PC-3 (cell line): ENCODE results near the gene TMEM52. TPM values are rescaled to one million over a fixed set of nuclear protein-coding genes. Genes with fewer than 3 reads are reported as not detected.

Experiments used
- ATAC-seq: fragments of 200-7000 bp; cut with Tn5 transposase; 2 replicates; pipeline ENCODE4 v1.9.1; 2020; ENCODE audit warnings: mild to moderate bottlenecking, moderate library complexity
- BruUV-seq: library from RNA; stranded (reverse); fragments of 400-500 nt; replicated peaks from 2 replicates; lab custom pipeline; 2021; lab: Mats Ljungman, UMichigan
- CTCF ChIA-PET: fragments of 300-600 bp; sonication (Branson Sonifier 250); formaldehyde crosslinking; loops from one replicate; lab custom pipeline; 2022; ENCODE audit warnings: antibody characterized with exemption; lab: Charles Lee
- POLR2A ChIA-PET: fragments of 300-600 bp; sonication (Branson Sonifier 250); formaldehyde crosslinking; loops from one replicate; lab custom pipeline; 2022; ENCODE audit warnings: antibody characterized with exemption; ENCODE audit not compliant: unreplicated experiment; lab: Charles Lee
- DNase-seq: peaks from one replicate; pipeline ENCODE4 v3.0.0-alpha.2; 2015
- H2AFZ ChIP-seq: fragments of 300-600 bp; sonication (generic); 2 replicates; pipeline ENCODE4 v1.6.0; 2016; ENCODE audit warnings: antibody characterized with exemption, low read length
- H3F3A ChIP-seq: fragments of 300-600 bp; sonication (generic); one replicate; pipeline ENCODE4 v1.6.0; 2017; ENCODE audit warnings: antibody characterized with exemption, low read length, control low read depth, mild to moderate bottlenecking; ENCODE audit not compliant: unreplicated experiment
- H3K27ac ChIP-seq: fragments of 300-600 bp; sonication (generic); 2 replicates; pipeline ENCODE4 v1.5.1; 2016; ENCODE audit warnings: mild to moderate bottlenecking, low read length
- H3K27me3 ChIP-seq: fragments of 300-600 bp; sonication (generic); 2 replicates; pipeline ENCODE4 v1.6.1; 2016; ENCODE audit warnings: low read length, mixed read lengths
- H3K36me3 ChIP-seq: fragments of 300-600 bp; sonication (generic); 2 replicates; pipeline ENCODE4 v1.6.1; 2016; ENCODE audit warnings: low read depth, mixed run types, low read length, mixed read lengths
- H3K4me1 ChIP-seq: fragments of 300-600 bp; sonication (generic); 2 replicates; pipeline ENCODE4 v1.5.1; 2016; ENCODE audit warnings: low read length; ENCODE audit not compliant: insufficient read depth
- H3K4me2 ChIP-seq: fragments of 300-600 bp; sonication (generic); 2 replicates; pipeline ENCODE4 v1.6.0; 2016; ENCODE audit warnings: low read length
- H3K4me3 ChIP-seq: fragments of 300-600 bp; sonication (generic); 2 replicates; pipeline ENCODE4 v1.5.1; 2016; ENCODE audit warnings: mild to moderate bottlenecking, low read length, mixed read lengths
- H3K79me2 ChIP-seq: fragments of 300-600 bp; sonication (generic); 2 replicates; pipeline ENCODE4 v1.6.1; 2017; ENCODE audit warnings: low read length, mixed read lengths
- H3K9ac ChIP-seq: fragments of 300-600 bp; sonication (generic); 2 replicates; pipeline ENCODE4 v1.6.0; 2016; ENCODE audit warnings: mild to moderate bottlenecking, low read length
- H3K9me2 ChIP-seq: fragments of 300-600 bp; sonication (generic); replicated peaks from 2 replicates; pipeline ENCODE4 v1.6.1; 2016; ENCODE audit warnings: mixed run types, low read length, mixed read lengths
- H3K9me3 ChIP-seq: fragments of 300-600 bp; sonication (generic); 2 replicates; pipeline ENCODE4 v1.6.1; 2016; ENCODE audit warnings: low read length, mixed read lengths
- H4K20me1 ChIP-seq: fragments of 300-600 bp; sonication (generic); 2 replicates; pipeline ENCODE4 v1.6.1; 2016; ENCODE audit warnings: low read length, mixed read lengths
- EZH2 ChIP-seq: fragments of 300-600 bp; sonication (generic); IDR thresholded peaks from one replicate; pipeline ENCODE4 v1.6.1; 2017; ENCODE audit warnings: antibody characterized with exemption, mild to moderate bottlenecking, low read length; ENCODE audit not compliant: unreplicated experiment
- EZH2phosphoT487 ChIP-seq: fragments of 300-600 bp; sonication (generic); IDR thresholded peaks from 2 replicates; pipeline ENCODE4 v1.6.1; 2018; ENCODE audit warnings: mild to moderate bottlenecking, antibody characterized with exemption, low read length, borderline replicate concordance
- intact Hi-C: fragments of 100-400 bp; cut with micrococcal nuclease; formaldehyde crosslinking; loops from 2 replicates; pipeline ENCODE4 v1.9.0; 2023
- total RNA-seq: library from RNA; depleted of rRNA; stranded (reverse); fragments of >200 nt; gene quantifications from 2 replicates; pipeline ENCODE4 v1.2.3, GENCODE V29; 2014
- TF ChIP-seq, protein P1 (sequence below): fragments of 300-600 bp; sonication (generic); conservative IDR thresholded peaks from 2 replicates; pipeline ENCODE4 v1.5.1; 2017; ENCODE audit warnings: antibody characterized with exemption, low read depth, mild to moderate bottlenecking, low read length

TMEM52 gene
- total RNA-seq, 1 experiment from 2014 or later: 22.6 TPM

DNA sequence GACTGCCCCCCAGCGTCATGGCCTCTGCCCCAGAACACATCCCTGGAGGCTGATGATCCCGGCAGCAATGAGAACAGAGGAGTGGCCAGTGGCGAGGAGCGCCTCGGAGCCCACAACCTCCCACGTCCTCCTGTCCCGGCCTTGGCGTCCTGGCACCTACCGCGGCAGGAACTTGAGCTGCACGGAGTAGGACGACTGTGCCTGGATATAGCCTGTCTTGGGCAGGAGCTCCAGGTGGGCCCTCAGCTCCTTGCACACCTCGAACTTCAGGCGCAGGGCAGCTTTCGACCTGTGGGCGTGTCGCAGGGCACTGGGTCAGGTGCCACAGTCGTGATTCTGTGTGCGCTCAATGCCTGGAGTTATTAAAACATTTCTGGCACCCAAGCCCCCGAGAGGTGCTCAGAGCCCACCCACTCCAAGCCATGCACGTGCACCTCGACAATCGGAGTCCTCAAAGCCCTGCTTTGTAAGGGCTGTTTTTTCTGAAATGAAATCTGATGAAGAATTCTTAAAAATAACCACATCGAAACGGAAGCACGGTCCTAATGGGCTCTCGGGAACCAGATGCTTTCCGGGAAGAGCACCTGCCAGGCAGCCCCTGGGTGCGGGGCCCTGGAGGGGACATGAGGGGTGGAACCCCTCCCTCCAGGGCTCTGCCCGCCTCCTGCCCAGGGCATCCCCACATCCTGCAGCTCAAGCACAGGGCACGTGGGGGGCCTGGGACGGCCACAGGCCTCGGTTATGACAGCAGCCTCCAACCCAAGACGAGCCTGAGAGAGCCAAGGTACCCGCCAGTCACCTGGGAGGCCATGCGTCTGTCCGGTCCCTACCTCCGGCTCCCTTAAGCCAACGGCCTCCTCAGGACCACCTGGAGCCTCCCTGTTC, 23.0 kb upstream of the TMEM52 start:
- no peaks in the 10 kb centered on the region for H3F3A ChIP-seq
- no peaks in the 10 kb centered on the region for H4K20me1 ChIP-seq
- H2AFZ ChIP-seq: no peak overlapping the region
- BruUV-seq: no TSS peak
- H3K9me2 ChIP-seq: no peaks in the 10 kb centered on the region
- no peak for ATAC-seq
- H3K4me1 ChIP-seq: peaks cover 4% of the 10 kb centered on the region; the same call in 1 of the 2 replicates
- CTCF ChIA-PET: no interaction called here
- H3K79me2 ChIP-seq: no peaks in the 10 kb centered on the region
- no peaks in the 10 kb centered on the region for H3K27me3 ChIP-seq
- TF ChIP-seq, protein P1, sequence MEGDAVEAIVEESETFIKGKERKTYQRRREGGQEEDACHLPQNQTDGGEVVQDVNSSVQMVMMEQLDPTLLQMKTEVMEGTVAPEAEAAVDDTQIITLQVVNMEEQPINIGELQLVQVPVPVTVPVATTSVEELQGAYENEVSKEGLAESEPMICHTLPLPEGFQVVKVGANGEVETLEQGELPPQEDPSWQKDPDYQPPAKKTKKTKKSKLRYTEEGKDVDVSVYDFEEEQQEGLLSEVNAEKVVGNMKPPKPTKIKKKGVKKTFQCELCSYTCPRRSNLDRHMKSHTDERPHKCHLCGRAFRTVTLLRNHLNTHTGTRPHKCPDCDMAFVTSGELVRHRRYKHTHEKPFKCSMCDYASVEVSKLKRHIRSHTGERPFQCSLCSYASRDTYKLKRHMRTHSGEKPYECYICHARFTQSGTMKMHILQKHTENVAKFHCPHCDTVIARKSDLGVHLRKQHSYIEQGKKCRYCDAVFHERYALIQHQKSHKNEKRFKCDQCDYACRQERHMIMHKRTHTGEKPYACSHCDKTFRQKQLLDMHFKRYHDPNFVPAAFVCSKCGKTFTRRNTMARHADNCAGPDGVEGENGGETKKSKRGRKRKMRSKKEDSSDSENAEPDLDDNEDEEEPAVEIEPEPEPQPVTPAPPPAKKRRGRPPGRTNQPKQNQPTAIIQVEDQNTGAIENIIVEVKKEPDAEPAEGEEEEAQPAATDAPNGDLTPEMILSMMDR: no peak
- no peak for TF ChIP-seq EZH2
- no peak for TF ChIP-seq EZH2phosphoT487
- POLR2A ChIA-PET: no interaction called here
- intact Hi-C loops: no loop called here
- no peak for DNase-seq
- no peak overlapping the region for H3K9ac ChIP-seq
- H3K4me2 ChIP-seq: no peak overlapping the region
- no peaks in the 10 kb centered on the region for H3K9me3 ChIP-seq
- no peak overlapping the region for H3K4me3 ChIP-seq
- no peak overlapping the region for H3K27ac ChIP-seq
- H3K36me3 ChIP-seq: no peaks in the 10 kb centered on the region

DNA sequence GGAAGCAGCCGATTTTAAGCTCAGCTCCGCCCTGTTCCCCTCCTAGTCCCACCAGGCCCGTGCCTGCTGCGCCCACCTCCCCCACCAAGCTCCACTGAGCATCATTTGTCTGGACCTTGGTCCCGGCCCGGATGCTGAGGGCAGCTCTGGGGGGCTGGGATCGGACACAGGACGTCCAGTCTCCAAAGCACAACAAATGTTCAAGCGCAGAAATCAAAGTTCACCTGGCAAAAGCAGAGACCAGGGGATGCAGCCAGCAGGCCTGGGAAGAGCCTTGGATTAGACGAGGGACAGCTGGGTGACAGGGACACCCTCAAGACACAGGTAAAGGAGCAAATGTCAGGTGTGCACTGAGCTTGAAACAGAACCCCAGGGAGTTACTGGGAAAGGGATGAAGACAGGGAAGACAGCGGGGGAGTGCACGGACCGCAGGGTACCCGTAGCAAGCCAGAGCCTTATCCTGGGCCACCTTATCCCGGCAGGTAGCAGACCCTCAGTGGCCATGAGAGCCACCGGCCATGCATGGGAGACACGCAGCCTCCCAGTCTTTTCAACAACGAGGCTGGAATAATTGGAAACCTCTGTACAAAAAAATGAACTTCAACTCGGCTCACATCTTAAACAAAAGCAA, 22.2 kb upstream of the TMEM52 start:
- H3K4me2 ChIP-seq: no peak overlapping the region
- H3K4me3 ChIP-seq: no peak overlapping the region
- no peaks in the 10 kb centered on the region for H3K9me3 ChIP-seq
- H3K27me3 ChIP-seq: no peaks in the 10 kb centered on the region
- DNase-seq (no peak), ATAC-seq (no peak)
- H3K79me2 ChIP-seq: no peaks in the 10 kb centered on the region
- ChIA-PET POLR2A (no interaction called here), CTCF (no interaction called here)
- intact Hi-C loops: no loop called here
- no peak overlapping the region for H3K9ac ChIP-seq
- no peaks in the 10 kb centered on the region for H3F3A ChIP-seq
- no peak overlapping the region for H2AFZ ChIP-seq
- TF ChIP-seq EZH2phosphoT487 (no peak), EZH2 (no peak)
- TF ChIP-seq, protein P1: no peak
- no peaks in the 10 kb centered on the region for H3K9me2 ChIP-seq
- H3K36me3 ChIP-seq: no peaks in the 10 kb centered on the region
- no TSS peak for BruUV-seq
- H3K27ac ChIP-seq: no peak overlapping the region
- peaks cover 4% of the 10 kb centered on the region; the same call in 1 of the 2 replicates for H3K4me1 ChIP-seq
- H4K20me1 ChIP-seq: no peaks in the 10 kb centered on the region

DNA sequence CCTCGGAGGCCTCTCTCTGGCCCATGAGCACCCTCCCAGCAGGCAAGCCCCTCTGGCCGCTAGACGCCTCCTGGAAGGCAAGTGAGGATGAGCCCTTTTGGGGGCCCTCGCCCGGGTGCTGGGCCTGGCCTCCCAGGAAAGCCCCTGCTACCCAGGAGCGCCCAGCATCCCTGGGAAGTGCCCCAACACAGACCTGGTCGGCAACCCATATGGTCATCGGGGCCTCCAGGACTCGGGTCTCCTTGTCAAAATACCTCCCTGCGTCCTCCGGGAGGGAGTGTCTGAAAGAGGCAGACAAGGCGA, 21.0 kb upstream of the TMEM52 start:
- no peaks in the 10 kb centered on the region for H3F3A ChIP-seq
- H3K9ac ChIP-seq: no peak overlapping the region
- CTCF ChIA-PET: no interaction called here
- H3K4me3 ChIP-seq: no peak overlapping the region
- no peaks in the 10 kb centered on the region for H3K79me2 ChIP-seq
- H3K27me3 ChIP-seq: no peaks in the 10 kb centered on the region
- no peaks in the 10 kb centered on the region for H3K36me3 ChIP-seq
- intact Hi-C loops: no loop called here
- DNase-seq: no peak
- no peaks in the 10 kb centered on the region for H3K9me2 ChIP-seq
- TF ChIP-seq, protein P1: no peak
- no peak for TF ChIP-seq EZH2
- no peak for TF ChIP-seq EZH2phosphoT487
- POLR2A ChIA-PET: no interaction called here
- no peak overlapping the region for H3K27ac ChIP-seq
- H3K4me1 ChIP-seq: peaks cover 4% of the 10 kb centered on the region; the same call in 1 of the 2 replicates
- H3K4me2 ChIP-seq: no peak overlapping the region
- BruUV-seq: no TSS peak
- H4K20me1 ChIP-seq: no peaks in the 10 kb centered on the region
- H2AFZ ChIP-seq: no peak overlapping the region
- no peaks in the 10 kb centered on the region for H3K9me3 ChIP-seq
- ATAC-seq: no peak
